Measurements from ENCODE around the gene PEDS1.

- TF ChIP-seq CHD2 (IDR thresholded peaks at IDR 0.05; ENCODE audit: borderline replicate concordance, low read depth, low read length): no peak
- TF ChIP-seq CTCF (IDR thresholded peaks at IDR 0.05 in 2 of 3, conservative IDR thresholded peaks at IDR 0.05 in 1 of 3; ENCODE audit: control insufficient read depth in 2 of 3, extremely low read depth in 1 of 3, insufficient read depth in 1 of 3, low read depth in 3 of 3, low read length in 3 of 3): no peak
- TF ChIP-seq SPI1 (IDR thresholded peaks at IDR 0.05; ENCODE audit: borderline replicate concordance, insufficient read depth, low read depth, low read length): no peak
- no peak for TF ChIP-seq LARP7 (IDR thresholded peaks at IDR 0.05)
- no peak for TF ChIP-seq CHD1 (IDR thresholded peaks at IDR 0.05; ENCODE audit: low read depth, low read length)
- TF ChIP-seq BRCA1 (IDR thresholded peaks at IDR 0.05; ENCODE audit: low read depth, low read length): no peak
- TF ChIP-seq POLR2A (IDR thresholded peaks at IDR 0.05; ENCODE audit: low read depth, low read length): no peak
These were observed 16.5 kb downstream of the PEDS1 start for GRCh38 chr20:50136822-50137599.

All from GM12878 (cell line).